Measurements from ENCODE around the gene TMEM203.

The TMEM203 gene

GRCh38 chr9:137200311-137201204 is 4.9 kb downstream of the TMEM203 start, which contains the start of gene TPRN:
TSS of gene TPRN (minus strand) at chr9:137200741. CDS start at chr9:137200711, 30 bp downstream.
- Mint-ChIP-seq H3K9me3 (no peaks in the 10 kb centered on the region), H3K4me3 (peak within 1 kb of the TSS; percentile 87), H3K27ac (peak within 1 kb of the TSS; percentile 90), H3K4me1 (ENCODE audit: low read depth) (peaks cover 42% of the 10 kb centered on the region), H3K27me3 (no peaks in the 10 kb centered on the region), H3K36me3 (ENCODE audit: low read depth) (peaks cover 20% of the 10 kb centered on the region)
- DNase-seq, result peak; percentile 96

GRCh38 chr9:137199411-137200121 is 5.9 kb downstream of the TMEM203 start:
- no peak for DNase-seq
- Mint-ChIP-seq H3K27me3 (no peaks in the 10 kb centered on the region), H3K4me3 (peak overlapping the region; percentile 77), H3K4me1 (ENCODE audit: low read depth) (peaks cover 40% of the 10 kb centered on the region), H3K36me3 (ENCODE audit: low read depth) (peaks cover 14% of the 10 kb centered on the region), H3K27ac (peak overlapping the region; percentile 68), H3K9me3 (no peaks in the 10 kb centered on the region)

DNA sequence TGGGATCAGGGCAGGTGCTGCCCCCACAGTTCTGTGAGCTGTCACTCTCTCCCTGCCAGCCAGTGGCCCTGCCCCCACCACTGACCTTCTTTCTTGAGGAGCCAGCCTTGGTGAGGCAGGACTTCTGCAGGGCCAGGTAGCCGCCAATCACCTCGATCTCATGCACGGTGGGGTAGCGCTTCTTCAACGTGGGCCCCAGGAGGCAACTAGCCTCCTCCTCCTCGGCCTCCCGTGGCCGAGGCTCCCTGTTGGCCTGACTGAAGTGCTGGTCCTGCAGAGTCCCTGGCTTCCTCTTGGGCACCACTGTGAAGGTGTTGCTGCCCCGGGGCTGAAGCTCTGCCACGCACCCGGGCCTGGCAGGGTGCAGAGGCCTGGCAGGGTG is 6.6 kb downstream of the TMEM203 start:
- no peak for DNase-seq
- H3K27me3 Mint-ChIP-seq, result no peaks in the 10 kb centered on the region
- H3K36me3 Mint-ChIP-seq (ENCODE audit: low read depth), result peaks cover 8% of the 10 kb centered on the region
- H3K4me3 Mint-ChIP-seq, result peak overlapping the region; percentile 33
- H3K9me3 Mint-ChIP-seq, result no peaks in the 10 kb centered on the region
- H3K4me1 Mint-ChIP-seq (ENCODE audit: low read depth), result peaks cover 33% of the 10 kb centered on the region
- no peak overlapping the region for H3K27ac Mint-ChIP-seq

DNA sequence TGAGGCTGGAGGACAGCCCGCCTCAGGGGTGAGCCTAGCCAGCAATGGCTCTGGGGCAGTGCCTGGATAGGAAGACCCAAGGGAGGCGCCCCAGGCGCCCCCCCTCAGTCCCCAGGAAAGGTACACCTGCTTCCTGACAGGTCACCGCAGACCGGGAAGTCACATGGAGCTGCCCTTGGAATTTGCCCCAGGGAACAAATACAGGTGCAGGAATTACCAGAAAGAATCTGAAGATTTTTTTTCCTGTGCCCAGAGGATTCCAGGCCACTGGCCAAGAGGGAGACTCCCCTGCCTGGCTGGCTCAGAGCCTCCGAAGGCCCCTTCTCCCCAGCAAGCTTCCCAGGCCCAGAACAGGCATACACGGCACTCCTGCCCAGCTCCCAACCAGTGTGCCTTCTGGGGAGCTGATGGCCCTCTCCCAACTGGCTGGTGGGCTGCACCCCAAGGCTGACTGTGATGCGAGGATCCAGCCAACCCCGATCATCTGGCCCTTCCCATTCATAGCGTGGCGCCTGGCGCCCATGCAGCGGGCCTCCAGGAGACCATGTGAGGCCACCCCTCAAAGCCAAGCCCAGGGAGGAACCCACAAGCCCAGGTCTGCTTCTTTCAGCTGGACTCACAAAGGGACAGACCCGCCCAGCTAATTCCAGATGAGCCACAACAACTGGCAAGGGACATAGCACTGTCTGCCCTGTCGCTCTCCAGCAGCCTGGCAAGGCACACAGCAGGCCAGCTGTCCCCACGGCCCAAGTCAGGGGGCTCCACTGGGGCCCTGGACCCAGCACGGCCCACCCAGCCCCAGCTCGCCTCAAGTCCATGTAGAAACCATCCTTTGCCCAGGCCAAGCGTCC is 7.2 kb downstream of the TMEM203 start:
- Mint-ChIP-seq H3K4me1 (ENCODE audit: low read depth) (peaks cover 29% of the 10 kb centered on the region), H3K36me3 (ENCODE audit: low read depth) (peaks cover 8% of the 10 kb centered on the region), H3K27me3 (no peaks in the 10 kb centered on the region), H3K27ac (no peak overlapping the region), H3K9me3 (no peaks in the 10 kb centered on the region), H3K4me3 (peak overlapping the region; percentile 33)
- DNase-seq, result no peak

DNA sequence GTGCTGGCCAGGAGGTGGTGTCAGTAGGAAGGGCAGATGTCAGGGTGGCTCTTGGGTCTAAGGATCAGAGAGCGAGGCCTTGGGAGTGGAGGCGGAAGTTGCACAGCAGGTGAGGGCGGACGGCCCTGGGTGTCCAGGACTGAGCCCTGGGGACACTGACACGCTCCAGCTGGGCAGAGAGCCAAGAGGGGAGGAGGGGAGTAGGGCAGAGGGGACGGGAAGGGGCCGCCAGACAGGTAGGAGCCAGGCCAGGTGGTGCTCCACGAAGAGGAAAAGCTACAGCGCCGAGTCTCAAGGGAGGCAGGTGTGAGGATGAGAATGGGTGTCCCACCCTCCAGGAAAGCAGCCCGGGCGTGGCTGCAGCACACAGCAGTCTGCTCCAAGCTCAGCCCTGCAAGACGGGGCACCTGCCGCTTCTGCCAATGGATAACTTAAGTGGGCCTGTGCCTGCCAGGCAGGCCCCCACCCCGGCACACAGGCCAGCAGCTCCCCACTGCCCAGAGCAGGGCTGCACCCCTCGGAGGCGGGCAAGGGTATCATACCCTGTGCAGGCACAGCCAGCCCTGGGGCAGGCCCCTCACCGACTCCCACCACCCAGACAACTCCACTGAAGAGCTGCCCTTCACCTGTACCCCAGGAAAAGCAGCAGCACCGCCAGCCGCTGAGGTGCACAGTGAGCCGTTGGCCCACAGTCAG is 9.8 kb downstream of the TMEM203 start:
- Mint-ChIP-seq H3K36me3 (ENCODE audit: low read depth) (peaks cover 11% of the 10 kb centered on the region), H3K4me1 (ENCODE audit: low read depth) (peaks cover 17% of the 10 kb centered on the region), H3K27ac (no peak overlapping the region), H3K27me3 (no peaks in the 10 kb centered on the region), H3K4me3 (no peak overlapping the region), H3K9me3 (no peaks in the 10 kb centered on the region)
- DNase-seq, result no peak

DNA sequence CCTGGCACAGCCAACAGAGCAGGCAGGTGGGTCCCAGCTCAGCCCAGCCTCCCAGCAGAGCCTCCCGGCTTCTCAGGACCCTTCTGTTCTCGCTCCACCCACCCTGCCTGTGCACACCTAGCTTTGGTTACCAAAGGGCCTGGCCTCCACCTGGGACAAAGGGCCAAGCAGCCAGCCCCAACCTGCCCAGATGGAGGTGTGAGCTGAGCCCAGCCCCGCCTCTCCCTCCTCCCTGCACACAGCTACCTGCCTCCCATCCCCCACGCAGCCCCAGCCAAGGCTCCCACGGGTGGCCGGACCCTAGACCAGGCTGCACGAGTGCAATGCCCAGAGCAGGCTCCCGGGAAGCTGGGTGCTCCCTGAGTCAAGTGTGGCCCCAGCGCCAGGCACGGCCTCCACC is 10.5 kb downstream of the TMEM203 start:
- no peak overlapping the region for H3K4me3 Mint-ChIP-seq
- H3K27me3 Mint-ChIP-seq, result no peaks in the 10 kb centered on the region
- no peak overlapping the region for H3K27ac Mint-ChIP-seq
- no peak for DNase-seq
- H3K9me3 Mint-ChIP-seq, result no peaks in the 10 kb centered on the region
- peaks cover 17% of the 10 kb centered on the region for H3K36me3 Mint-ChIP-seq (ENCODE audit: low read depth)
- H3K4me1 Mint-ChIP-seq (ENCODE audit: low read depth), result peaks cover 23% of the 10 kb centered on the region

GRCh38 chr9:137194388-137194787 is 11.1 kb downstream of the TMEM203 start:
- DNase-seq, result no peak
- no peak overlapping the region for H3K27ac Mint-ChIP-seq
- no peak overlapping the region for H3K4me3 Mint-ChIP-seq
- H3K36me3 Mint-ChIP-seq (ENCODE audit: low read depth), result peaks cover 21% of the 10 kb centered on the region
- H3K9me3 Mint-ChIP-seq, result no peaks in the 10 kb centered on the region
- peaks cover 26% of the 10 kb centered on the region for H3K4me1 Mint-ChIP-seq (ENCODE audit: low read depth)
- no peaks in the 10 kb centered on the region for H3K27me3 Mint-ChIP-seq

- Mint-ChIP-seq H3K27me3 (no peaks in the 10 kb centered on the region), H3K4me1 (ENCODE audit: low read depth) (peaks cover 28% of the 10 kb centered on the region), H3K4me3 (no peak overlapping the region), H3K36me3 (ENCODE audit: low read depth) (peaks cover 26% of the 10 kb centered on the region), H3K9me3 (no peaks in the 10 kb centered on the region), H3K27ac (no peak overlapping the region)
- DNase-seq, result no peak
These were observed 11.7 kb downstream of the TMEM203 start for GRCh38 chr9:137193771-137194170.

DNA sequence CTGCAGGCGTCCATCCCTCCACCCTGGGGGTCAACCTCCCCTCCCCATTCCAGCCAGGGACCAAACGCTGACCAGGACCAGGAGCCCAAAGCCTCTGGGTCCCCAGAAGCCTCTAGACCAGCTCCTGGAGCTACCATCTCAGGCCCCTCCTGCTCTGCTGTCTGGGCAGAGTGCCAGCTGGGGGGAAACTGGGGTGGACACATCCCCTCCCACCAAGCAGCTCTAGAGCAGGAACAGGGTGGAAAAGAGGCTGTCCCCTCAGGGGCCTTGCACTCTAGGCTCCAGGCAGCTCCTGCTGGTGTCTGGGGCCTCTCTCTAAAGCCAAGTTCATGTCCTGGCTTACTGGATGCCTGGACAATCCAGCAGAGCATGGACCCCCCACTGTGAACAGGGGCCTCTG is 12.6 kb downstream of the TMEM203 start:
- Mint-ChIP-seq H3K27me3 (no peaks in the 10 kb centered on the region), H3K4me1 (ENCODE audit: low read depth) (peaks cover 24% of the 10 kb centered on the region), H3K4me3 (no peak overlapping the region), H3K27ac (no peak overlapping the region), H3K9me3 (no peaks in the 10 kb centered on the region), H3K36me3 (ENCODE audit: low read depth) (peaks cover 31% of the 10 kb centered on the region)
- DNase-seq, result no peak

GRCh38 chr9:137192448-137192780 is 13.0 kb downstream of the TMEM203 start:
- DNase-seq, result no peak
- Mint-ChIP-seq H3K4me3 (no peak overlapping the region), H3K27ac (no peak overlapping the region), H3K4me1 (ENCODE audit: low read depth) (peaks cover 26% of the 10 kb centered on the region), H3K27me3 (no peaks in the 10 kb centered on the region), H3K9me3 (no peaks in the 10 kb centered on the region), H3K36me3 (ENCODE audit: low read depth) (peaks cover 35% of the 10 kb centered on the region)

DNA sequence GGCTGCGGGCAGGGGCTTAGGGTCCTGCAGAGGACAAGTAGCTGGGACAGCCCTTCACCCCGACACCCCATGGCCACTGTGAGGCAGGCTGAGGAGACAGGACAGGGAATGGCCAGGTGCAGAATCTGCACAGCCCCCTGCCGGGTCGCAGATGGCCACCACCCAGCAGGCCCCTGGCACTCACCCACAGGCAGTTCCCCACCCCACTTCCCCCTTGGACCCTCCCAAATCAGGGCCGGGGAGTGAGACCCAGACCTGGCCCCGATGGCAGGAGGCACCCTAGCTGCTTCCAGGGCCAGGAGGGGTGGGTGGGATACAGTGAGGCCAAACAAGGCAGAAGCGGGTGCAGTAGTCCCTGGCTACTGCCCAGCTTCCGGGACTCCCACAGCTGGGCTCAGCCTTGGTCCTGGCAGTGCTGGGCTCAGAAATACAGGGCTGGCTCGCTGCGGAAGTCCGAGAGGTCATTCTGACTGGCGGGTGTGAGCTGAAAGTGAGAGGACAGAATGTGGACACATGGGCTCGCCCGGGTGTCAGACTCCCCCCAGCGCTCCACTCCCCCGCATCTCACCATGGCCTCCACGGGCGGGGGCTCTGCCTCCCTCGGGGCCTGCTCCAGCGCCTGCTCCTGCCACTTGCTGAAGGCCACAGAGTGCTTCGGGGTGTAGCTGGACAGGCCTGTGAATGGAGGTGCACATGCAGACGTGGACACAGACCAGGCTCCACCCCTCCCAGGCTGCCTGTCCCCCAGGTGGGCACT is 13.6 kb downstream of the TMEM203 start:
- Mint-ChIP-seq H3K27ac (peak overlapping the region; percentile 40), H3K4me1 (ENCODE audit: low read depth) (peaks cover 31% of the 10 kb centered on the region)

DNA sequence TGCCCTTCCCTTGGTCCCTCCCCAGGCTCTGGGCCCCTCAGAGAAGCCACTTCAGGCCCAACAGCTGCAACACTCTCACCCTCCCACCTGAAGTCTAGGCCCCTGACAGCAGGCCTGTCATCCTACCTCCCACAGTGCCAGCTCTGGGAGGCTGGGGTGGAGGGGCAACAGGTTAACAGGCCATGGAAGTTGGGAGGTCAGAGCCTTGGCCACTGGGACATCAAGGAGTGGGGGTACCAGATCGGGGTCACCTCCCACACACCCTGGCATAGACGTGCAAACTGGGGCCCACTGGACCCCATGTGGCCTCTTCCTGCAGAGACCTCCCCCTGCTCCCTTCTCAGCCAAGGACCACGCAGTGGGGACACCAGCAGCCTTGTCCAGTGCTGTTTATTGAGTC is 14.2 kb downstream of the TMEM203 start:
- Mint-ChIP-seq H3K4me1 (ENCODE audit: low read depth) (peaks cover 37% of the 10 kb centered on the region), H3K4me3 (no peak overlapping the region), H3K27ac (peak overlapping the region; percentile 40), H3K36me3 (ENCODE audit: low read depth) (peaks cover 47% of the 10 kb centered on the region), H3K9me3 (no peaks in the 10 kb centered on the region), H3K27me3 (no peaks in the 10 kb centered on the region)
- DNase-seq, result no peak

More for the DNA sequence above, 13.6 kb downstream of the TMEM203 start:
- Mint-ChIP-seq H3K27me3 (no peaks in the 10 kb centered on the region), H3K9me3 (no peaks in the 10 kb centered on the region), H3K36me3 (ENCODE audit: low read depth) (peaks cover 41% of the 10 kb centered on the region), H3K4me3 (no peak overlapping the region)
- DNase-seq, result no peak

GRCh38 chr9:137190315-137190856 is 15.1 kb downstream of the TMEM203 start:
- H3K4me3 Mint-ChIP-seq, result peak overlapping the region; percentile 96
- H3K27me3 Mint-ChIP-seq, result no peaks in the 10 kb centered on the region
- no peaks in the 10 kb centered on the region for H3K9me3 Mint-ChIP-seq
- DNase-seq, result no peak
- peak overlapping the region; percentile 97 for H3K27ac Mint-ChIP-seq
- H3K4me1 Mint-ChIP-seq (ENCODE audit: low read depth), result peaks cover 45% of the 10 kb centered on the region
- peaks cover 55% of the 10 kb centered on the region for H3K36me3 Mint-ChIP-seq (ENCODE audit: low read depth)

Measured in activated T-cell treated with anti-CD3 and anti-CD28 coated beads, Interleukin-2, amount 50 U/mL, for 24 hours (primary cell).